H1 (cell line): ENCODE measurements around the gene IFT43. TPM values are rescaled to one million over a fixed set of nuclear protein-coding genes. Genes with fewer than 3 reads are reported as not detected.

Experiments used
- CTCF ChIA-PET: fragments of 300-600 bp; sonication (Branson Sonifier 250); formaldehyde crosslinking; loops from one replicate; lab custom pipeline; 2021; ENCODE audit not compliant: partially characterized antibody; lab: Charles Lee
- POLR2A ChIA-PET: fragments of 300-600 bp; sonication (Branson Sonifier 250); formaldehyde crosslinking; loops from one replicate; lab custom pipeline; 2021; ENCODE audit warnings: inconsistent platforms; ENCODE audit not compliant: partially characterized antibody; lab: Charles Lee
- DNase-seq, 2 experiments: peaks; one replicate each; pipeline versions ENCODE4 v3.0.0 to v3.0.0-alpha.2; 2010 to 2022; ENCODE audit warnings: low spot score in 2 of 2, low read depth in 1 of 2, mixed read lengths in 1 of 2
- FAIRE-seq: peaks from 2 replicates; lab custom pipeline; 2011; peaks lifted over from hg19 to GRCh38; lab: Jason Lieb, UNC
- H2AFZ ChIP-seq: 2 replicates; pipeline ENCODE4 v1.8.1; 2012; ENCODE audit warnings: low read length, inconsistent platforms
- H2AK5ac ChIP-seq: 2 replicates; pipeline ENCODE4 v1.6.1; 2013; ENCODE audit warnings: low read depth, low read length
- H2BK120ac ChIP-seq: replicated peaks from 2 replicates; pipeline ENCODE3; 2013; ENCODE audit warnings: low read depth, low read length, inconsistent platforms
- H2BK12ac ChIP-seq: 2 replicates; pipeline ENCODE4 v1.6.1; 2013; ENCODE audit warnings: low read depth, low read length
- H2BK15ac ChIP-seq: 2 replicates; pipeline ENCODE4 v1.6.1; 2013; ENCODE audit warnings: low read length
- H2BK20ac ChIP-seq: 2 replicates; pipeline ENCODE4 v1.6.1; 2013; ENCODE audit warnings: low read length
- H2BK5ac ChIP-seq: 2 replicates; pipeline ENCODE4 v1.6.1; 2013; ENCODE audit warnings: low read depth, low read length
- H3K14ac ChIP-seq: 2 replicates; pipeline ENCODE4 v1.6.1; 2013; ENCODE audit warnings: inconsistent platforms; ENCODE audit not compliant: insufficient read length
- H3K18ac ChIP-seq: 2 replicates; pipeline ENCODE4 v1.6.1; 2013; ENCODE audit warnings: low read length; ENCODE audit errors: extremely low read depth
- H3K23ac ChIP-seq: 2 replicates; pipeline ENCODE4 v1.6.1; 2013; ENCODE audit warnings: inconsistent platforms; ENCODE audit not compliant: insufficient read length
- H3K23me2 ChIP-seq: 2 replicates; pipeline ENCODE4 v1.6.1; 2013; ENCODE audit warnings: low read depth, low read length
- H3K27ac ChIP-seq: 2 replicates; pipeline ENCODE4 v1.6.1; 2011; ENCODE audit warnings: low read depth, low read length, inconsistent platforms
- H3K27me3 ChIP-seq, 4 experiments: replicated peaks in 1 of 4; 1 replicate in 1 of 4; 2 replicates in 3 of 4; pipeline versions ENCODE4 v1.6.1 to v1.8.1; 2011 to 2013; ENCODE audit warnings: low read length in 3 of 4, mild to moderate bottlenecking in 3 of 4, inconsistent platforms in 2 of 4, mixed read lengths in 2 of 4, moderate library complexity in 1 of 4; ENCODE audit not compliant: control insufficient read depth in 3 of 4, insufficient read depth in 3 of 4; ENCODE audit errors: extremely low read depth in 1 of 4
- H3K36me3 ChIP-seq, 4 experiments: 2 replicates each; pipeline versions ENCODE4 v1.6.1 to v1.8.1; 2011 to 2013; ENCODE audit warnings: mild to moderate bottlenecking in 4 of 4, low read length in 3 of 4, moderate library complexity in 2 of 4, control low read depth in 1 of 4, inconsistent platforms in 1 of 4; ENCODE audit not compliant: insufficient read depth in 4 of 4, control insufficient read depth in 2 of 4
- H3K4ac ChIP-seq: replicated peaks from 2 replicates; pipeline ENCODE3; 2013; ENCODE audit warnings: low read length, low read depth, mixed read lengths, inconsistent platforms; ENCODE audit not compliant: insufficient read length
- H3K4me1 ChIP-seq, 4 experiments: replicated peaks in 1 of 4; 1 replicate in 1 of 4; 2 replicates in 3 of 4; pipeline versions ENCODE4 v1.6.1 to v1.8.1; 2011 to 2013; ENCODE audit warnings: low read length in 3 of 4, inconsistent platforms in 2 of 4, mixed read lengths in 1 of 4; ENCODE audit not compliant: insufficient read depth in 4 of 4, control insufficient read depth in 3 of 4
- H3K4me2 ChIP-seq, 2 experiments: 2 replicates each; pipeline versions ENCODE4 v1.6.1 to v1.8.1; 2011 to 2013; ENCODE audit warnings: low read depth in 2 of 2, low read length in 2 of 2, control low read depth in 1 of 2, inconsistent platforms in 1 of 2, mild to moderate bottlenecking in 1 of 2; ENCODE audit not compliant: insufficient read depth in 1 of 2
- H3K4me3 ChIP-seq, 4 experiments: fragments of 200-600, 300-600 bp in 1 of 4; sonication (generic), shearing (Covaris generic), sonication (Bioruptor Twin) in 1 of 4; 2 replicates each; pipeline versions ENCODE4 v1.5.1 to v1.8.1; 2011 to 2016; ENCODE audit warnings: low read length in 4 of 4, low read depth in 3 of 4, control low read depth in 2 of 4, inconsistent platforms in 2 of 4, mild to moderate bottlenecking in 2 of 4, mixed read lengths in 1 of 4, moderate library complexity in 1 of 4; ENCODE audit not compliant: insufficient read depth in 2 of 4; ENCODE audit errors: extremely low read depth in 1 of 4
- H3K56ac ChIP-seq: replicated peaks from 2 replicates; pipeline ENCODE3; 2013; ENCODE audit warnings: low read depth, mild to moderate bottlenecking, mixed read lengths, low read length, inconsistent platforms; ENCODE audit not compliant: insufficient read length
- H3K79me1 ChIP-seq: 2 replicates; pipeline ENCODE4 v1.6.1; 2013; ENCODE audit warnings: low read depth, low read length, control low read depth
- H3K79me2 ChIP-seq, 2 experiments: 2 replicates each; pipeline versions ENCODE4 v1.6.1 to v1.8.1; 2012 to 2013; ENCODE audit warnings: low read length in 2 of 2, mild to moderate bottlenecking in 2 of 2, inconsistent platforms in 1 of 2; ENCODE audit not compliant: insufficient read depth in 2 of 2, control insufficient read depth in 1 of 2
- H3K9ac ChIP-seq, 4 experiments: replicated peaks in 1 of 4; 1 replicate in 1 of 4; 2 replicates in 3 of 4; pipeline versions ENCODE4 v1.6.1 to v1.8.1; 2011 to 2013; ENCODE audit warnings: low read depth in 3 of 4, low read length in 3 of 4, control low read depth in 2 of 4, mild to moderate bottlenecking in 2 of 4, moderate library complexity in 2 of 4, inconsistent platforms in 1 of 4; ENCODE audit errors: extremely low read depth in 1 of 4
- H3K9me3 ChIP-seq, 2 experiments: 2 replicates each; pipeline versions ENCODE4 v1.6.1 to v1.8.1; 2012 to 2013; ENCODE audit warnings: mild to moderate bottlenecking in 2 of 2, moderate library complexity in 2 of 2, control low read depth in 1 of 2, inconsistent platforms in 1 of 2, low read depth in 1 of 2, low read length in 1 of 2, mixed read lengths in 1 of 2; ENCODE audit not compliant: insufficient read depth in 2 of 2
- H4K20me1 ChIP-seq, 2 experiments: replicated peaks in 1 of 2; 2 replicates each; pipeline versions ENCODE3 to v1.8.1; 2011 to 2013; ENCODE audit warnings: inconsistent platforms in 2 of 2, low read length in 2 of 2, mild to moderate bottlenecking in 1 of 2; ENCODE audit not compliant: insufficient read depth in 2 of 2, control insufficient read depth in 1 of 2
- H4K5ac ChIP-seq: 2 replicates; pipeline ENCODE4 v1.6.1; 2013; ENCODE audit warnings: low read length, low read depth, mixed read lengths, inconsistent platforms; ENCODE audit not compliant: insufficient read length
- H4K8ac ChIP-seq: 2 replicates; pipeline ENCODE4 v1.8.0; 2013; ENCODE audit warnings: mild to moderate bottlenecking, moderate library complexity, low read length, inconsistent platforms; ENCODE audit not compliant: insufficient read depth; ENCODE audit errors: extremely low read depth
- H4K91ac ChIP-seq: replicated peaks from 2 replicates; pipeline ENCODE3; 2013; ENCODE audit warnings: low read length, mixed read lengths, inconsistent platforms; ENCODE audit not compliant: insufficient read length
- CTBP2 ChIP-seq: IDR thresholded peaks from 2 replicates; pipeline ENCODE4 v1.7.0; 2011; ENCODE audit warnings: borderline replicate concordance, mild to moderate bottlenecking, moderate library complexity, mixed read lengths, low read length; ENCODE audit not compliant: insufficient read depth, insufficient read length
- CTCF ChIP-seq, 3 experiments: IDR thresholded peaks; 1 replicate in 2 of 3; 2 replicates in 1 of 3; pipeline versions ENCODE4 v1.5.1 to v1.6.1; 2011; ENCODE audit warnings: low read length in 3 of 3, mild to moderate bottlenecking in 3 of 3, inconsistent platforms in 2 of 3, low read depth in 1 of 3, moderate library complexity in 1 of 3; ENCODE audit not compliant: insufficient read depth in 1 of 3; ENCODE audit errors: control extremely low read depth in 1 of 3
- FOSL1 ChIP-seq: IDR thresholded peaks from 2 replicates; pipeline ENCODE4 v1.6.1; 2011; ENCODE audit warnings: mild to moderate bottlenecking, low read depth, low read length, moderate library complexity; ENCODE audit not compliant: insufficient read depth
- KDM4A ChIP-seq: IDR thresholded peaks from one replicate; pipeline ENCODE4 v1.7.1; 2012; ENCODE audit warnings: low read depth, mild to moderate bottlenecking, moderate library complexity, low read length, inconsistent platforms; ENCODE audit not compliant: severe bottlenecking
- NANOG ChIP-seq: IDR thresholded peaks from 2 replicates; pipeline ENCODE4 v1.6.1; 2011; ENCODE audit warnings: low read length, low read depth, mild to moderate bottlenecking, inconsistent platforms; ENCODE audit not compliant: insufficient read depth, poor library complexity, severe bottlenecking
- RAD21 ChIP-seq, 2 experiments: IDR thresholded peaks in 1 of 2; conservative IDR thresholded peaks in 1 of 2; 2 replicates each; pipeline ENCODE4 v1.6.1; 2011; ENCODE audit warnings: low read depth in 2 of 2, low read length in 2 of 2, improper control_type of control experiment in 1 of 2, inconsistent platforms in 1 of 2, mild to moderate bottlenecking in 1 of 2, moderate library complexity in 1 of 2
- RNF2 ChIP-seq: fragments of 200-900, 300-1000 bp; sonication (generic); IDR thresholded peaks from 2 replicates; pipeline ENCODE4 v1.7.1; 2016; ENCODE audit warnings: borderline replicate concordance, low read depth, mild to moderate bottlenecking, antibody characterized with exemption, low read length; ENCODE audit not compliant: poor library complexity, severe bottlenecking; ENCODE audit errors: missing control alignments
- ZNF274 ChIP-seq: IDR thresholded peaks from 2 replicates; pipeline ENCODE4 v1.7.0; 2012; ENCODE audit warnings: low read length, borderline replicate concordance; ENCODE audit errors: extremely low read depth
- WGBS, 2 experiments: shearing (Covaris generic) in 1 of 2; methylation state at CpG; one replicate each; pipeline versions ENCODE4 v1.1.6 to v1.1.7; 2013 to 2015; ENCODE audit warnings: low lambda C conversion rate in 2 of 2, mixed read lengths in 2 of 2, inconsistent platforms in 1 of 2, low coverage in 1 of 2, missing lambda C conversion rate in 1 of 2; ENCODE audit not compliant: insufficient replicate concordance in 2 of 2, insufficient coverage in 1 of 2, insufficient read length in 1 of 2; ENCODE audit errors: extremely low coverage in 1 of 2, missing lambda C conversion rate in 1 of 2; 5-methylcytosine and 5-hydroxymethylcytosine counted together
- polyA plus RNA-seq, 7 experiments: library from polyadenylated mRNA; depleted of rRNA in 3 of 7; stranded (reverse) in 5 of 7; unstranded in 2 of 7; fragments of >200 nt in 5 of 7; fragments of 200-250 nt in 2 of 7; gene quantifications; 1 replicate in 5 of 7; 2 replicates in 1 of 7; 4 replicates in 1 of 7; pipeline versions ENCODE4 v1.2.1 to v1.2.3, GENCODE V29; 2011 to 2013; ENCODE audit warnings: missing spikeins in 2 of 7, mixed read lengths in 2 of 7
- total RNA-seq: library from RNA; stranded (reverse); fragmentation: NEBNext Ultra II Directional; extraction: Animal tissue kit (Norgen Biotek cat#: 25700); gene quantifications from 2 replicates; pipeline ENCODE4 v1.2.1, GENCODE V29; 2021

IFT43 gene
- total and polyA plus RNA-seq, 2 of the 8 experiments (the other 6 are each of a cell fraction or from before 2014, with no cell fraction given): 17.0 to 20.8 TPM

- H2BK20ac ChIP-seq: no peak overlapping the region
- H3K56ac ChIP-seq: no peak overlapping the region
- no peak overlapping the region for H4K91ac ChIP-seq
- no peak overlapping the region for H3K4me2 ChIP-seq
- H3K14ac ChIP-seq: no peak overlapping the region
- no peak overlapping the region for H3K18ac ChIP-seq
- no peaks in the 10 kb centered on the region for H3K4me1 ChIP-seq
- no peak overlapping the region for H4K5ac ChIP-seq
- H2BK5ac ChIP-seq: no peak overlapping the region
- H3K79me1 ChIP-seq: no peaks in the 10 kb centered on the region
- TF ChIP-seq RNF2 (no peak), KDM4A (no peak), FOSL1 (no peak), CTCF (IDR thresholded peaks at IDR 0.05; ENCODE audit: control extremely low read depth in 1 of 3, insufficient read depth in 1 of 3, low read depth in 1 of 3, low read length in 3 of 3) (no peak), CTBP2 (no peak), ZNF274 (no peak), NANOG (no peak), RAD21 (IDR thresholded peaks at IDR 0.05 in 1 of 2, conservative IDR thresholded peaks at IDR 0.05 in 1 of 2; ENCODE audit: low read depth in 2 of 2, low read length in 2 of 2) (no peak)
- POLR2A ChIA-PET: interaction anchor here (0.7 to 0.8 kb wide), 4 partner anchors 12 to 105 kb away, joined by 3 read pairs; no protein-coding TSS in a partner anchor
- FAIRE-seq (no peak), DNase-seq (no peak)
- no peak overlapping the region for H2AFZ ChIP-seq
- H4K8ac ChIP-seq: no peak overlapping the region
- no peaks in the 10 kb centered on the region for H3K36me3 ChIP-seq
- no peak overlapping the region for H2BK15ac ChIP-seq
- no peak overlapping the region for H3K27ac ChIP-seq
- 85% methylated on average over 5 of the region's 5 CpGs; no CpG with 5 or more reads in 1 of the 2 experiments for WGBS, 2 experiments
- no peak overlapping the region for H2AK5ac ChIP-seq
- CTCF ChIA-PET: interaction anchor here (0.8 kb wide), 2 partner anchors 12 to 35 kb away, joined by 3 to 4 read pairs; partner anchors contain the start of gene TGFB3
- H2BK12ac ChIP-seq: no peak overlapping the region
- no peak overlapping the region for H3K4me3 ChIP-seq
- H4K20me1 ChIP-seq: no peaks in the 10 kb centered on the region
- H3K23ac ChIP-seq: no peak overlapping the region
- H3K27me3 ChIP-seq: no peaks in the 10 kb centered on the region
- H3K4ac ChIP-seq: no peak overlapping the region
- no peaks in the 10 kb centered on the region for H3K9me3 ChIP-seq
- H3K23me2 ChIP-seq: no peaks in the 10 kb centered on the region
- no peaks in the 10 kb centered on the region for H3K79me2 ChIP-seq
- no peak overlapping the region for H2BK120ac ChIP-seq
- no peak overlapping the region for H3K9ac ChIP-seq
Observed at GRCh38 chr14:75946785-75947184, 38.8 kb upstream of the IFT43 start.
